Lung (tissue), 12 donors: ENCODE data around the gene RPL36A. TPM values are rescaled to one million over a fixed set of nuclear protein-coding genes. Genes with fewer than 3 reads are reported as not detected.

Source experiments
- ATAC-seq: fragments of 200-7000 bp; cut with Tn5 transposase; one replicate; pipeline ENCODE4 v1.9.1; 2020; ENCODE audit warnings: moderate number of reproducible peaks; ENCODE audit not compliant: insufficient read depth, low FRiP score
- DNase-seq, 3 donors: peaks; one replicate each; pipeline ENCODE4 v3.0.0-alpha.2; 2013 to 2017
- H3K27ac ChIP-seq, 2 donors: one replicate each; pipeline ENCODE4 v1.5.1; 2013; ENCODE audit warnings: mild to moderate bottlenecking in 2 of 2, moderate library complexity in 2 of 2, control low read depth in 1 of 2, inconsistent platforms in 1 of 2, low read depth in 1 of 2, low read length in 1 of 2
- H3K27me3 ChIP-seq, 3 donors: one replicate each; pipeline ENCODE4 v1.5.1; 2013; ENCODE audit warnings: low read length in 2 of 3; ENCODE audit not compliant: control insufficient read depth in 3 of 3, insufficient read depth in 3 of 3
- H3K36me3 ChIP-seq, 4 donors: one replicate each; pipeline ENCODE4 v1.5.1; 2013; ENCODE audit warnings: low read length in 4 of 4, mild to moderate bottlenecking in 1 of 4, moderate library complexity in 1 of 4; ENCODE audit not compliant: control insufficient read depth in 4 of 4, insufficient read depth in 4 of 4
- H3K4me1 ChIP-seq, 5 donors: one replicate each; pipeline ENCODE4 v1.5.1; 2013; ENCODE audit warnings: low read length in 5 of 5, mild to moderate bottlenecking in 2 of 5, moderate library complexity in 1 of 5; ENCODE audit not compliant: control insufficient read depth in 5 of 5, insufficient read depth in 5 of 5
- H3K4me3 ChIP-seq: one replicate; pipeline ENCODE4 v1.5.1; 2013; ENCODE audit warnings: mild to moderate bottlenecking, control low read depth, moderate library complexity
- H3K9ac ChIP-seq, 2 donors: one replicate each; pipeline ENCODE4 v1.5.1; 2013; ENCODE audit warnings: low read length in 2 of 2, control low read depth in 1 of 2; ENCODE audit not compliant: insufficient read depth in 1 of 2
- H3K9me3 ChIP-seq, 4 donors: one replicate each; pipeline ENCODE4 v1.5.1; 2013; ENCODE audit warnings: low read length in 3 of 4, mild to moderate bottlenecking in 1 of 4, moderate library complexity in 1 of 4; ENCODE audit not compliant: control insufficient read depth in 4 of 4, insufficient read depth in 3 of 4
- WGBS, 2 donors: extraction: QIAGEN DNeasy Blood & Tissue Kit; methylation state at CpG; one replicate each; pipeline ENCODE4 v1.1.7; 2013; 5-methylcytosine and 5-hydroxymethylcytosine counted together
- polyA plus RNA-seq, 2 donors: library from polyadenylated mRNA; stranded (reverse); fragments of 200-250 nt; gene quantifications; one replicate each; pipeline ENCODE4 v1.2.1, GENCODE V29; 2013
- total RNA-seq, 2 donors: library from RNA; depleted of rRNA in 1 of 2; stranded (reverse); fragments of >200 nt in 1 of 2; gene quantifications; one replicate each; pipeline ENCODE4 v1.2.1, GENCODE V29; 2014 to 2021
- TF ChIP-seq, protein P1 (sequence below): IDR thresholded peaks from 2 replicates; pipeline ENCODE4 v1.5.1; 2012; ENCODE audit warnings: mild to moderate bottlenecking; ENCODE audit errors: control extremely low read depth, extremely low read depth
- donor health status: control.
- donor health status: control.
- donor health status: Bipolar disorder and iron deficiency.
- donor health status: healthy.
- donor health status: DM: yes; HTN: yes; CAD: no.

RPL36A gene
- total and polyA plus RNA-seq, 4 donors = 199 to 4,087 (median 1,280) TPM

DNA sequence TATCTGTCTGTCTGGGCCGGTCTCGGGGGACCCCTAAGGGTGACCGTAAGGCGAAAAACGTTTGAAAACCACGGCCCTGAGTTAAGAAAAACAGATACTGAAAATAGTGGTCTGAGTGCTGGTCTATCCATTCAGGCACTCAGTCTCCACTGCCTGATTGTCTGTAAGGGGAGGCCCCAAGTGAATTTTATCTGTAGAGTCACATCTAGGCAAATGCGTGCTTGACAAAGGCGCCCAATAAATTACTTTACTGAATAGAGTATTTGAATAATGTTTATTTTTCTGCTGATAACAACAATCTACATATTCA, 17.7 kb downstream of the RPL36A start:
- Histone ChIP-seq H3K4me3 (peak overlapping the region; percentile 50), H3K9ac (peak overlapping the region; percentile 70 to 96), H3K9me3 (no peaks in the 10 kb centered on the region), H3K4me1 (peaks cover 0 to 10% (median 4%) of the 10 kb centered on the region in 5 donors), H3K27ac (peak overlapping the region; percentile 90 to 95), H3K36me3 (peaks cover 0 to 5% (median 2%) of the 10 kb centered on the region in 4 donors), H3K27me3 (peaks cover 0 to 5% (median 0%) of the 10 kb centered on the region in 3 donors)
- DNase-seq = no peak
- no peak for ATAC-seq
- TF ChIP-seq, protein P1, sequence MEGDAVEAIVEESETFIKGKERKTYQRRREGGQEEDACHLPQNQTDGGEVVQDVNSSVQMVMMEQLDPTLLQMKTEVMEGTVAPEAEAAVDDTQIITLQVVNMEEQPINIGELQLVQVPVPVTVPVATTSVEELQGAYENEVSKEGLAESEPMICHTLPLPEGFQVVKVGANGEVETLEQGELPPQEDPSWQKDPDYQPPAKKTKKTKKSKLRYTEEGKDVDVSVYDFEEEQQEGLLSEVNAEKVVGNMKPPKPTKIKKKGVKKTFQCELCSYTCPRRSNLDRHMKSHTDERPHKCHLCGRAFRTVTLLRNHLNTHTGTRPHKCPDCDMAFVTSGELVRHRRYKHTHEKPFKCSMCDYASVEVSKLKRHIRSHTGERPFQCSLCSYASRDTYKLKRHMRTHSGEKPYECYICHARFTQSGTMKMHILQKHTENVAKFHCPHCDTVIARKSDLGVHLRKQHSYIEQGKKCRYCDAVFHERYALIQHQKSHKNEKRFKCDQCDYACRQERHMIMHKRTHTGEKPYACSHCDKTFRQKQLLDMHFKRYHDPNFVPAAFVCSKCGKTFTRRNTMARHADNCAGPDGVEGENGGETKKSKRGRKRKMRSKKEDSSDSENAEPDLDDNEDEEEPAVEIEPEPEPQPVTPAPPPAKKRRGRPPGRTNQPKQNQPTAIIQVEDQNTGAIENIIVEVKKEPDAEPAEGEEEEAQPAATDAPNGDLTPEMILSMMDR = no peak
- 0 to 20% methylated on average over 8 of the region's 8 CpGs for WGBS, 2 donors

DNA sequence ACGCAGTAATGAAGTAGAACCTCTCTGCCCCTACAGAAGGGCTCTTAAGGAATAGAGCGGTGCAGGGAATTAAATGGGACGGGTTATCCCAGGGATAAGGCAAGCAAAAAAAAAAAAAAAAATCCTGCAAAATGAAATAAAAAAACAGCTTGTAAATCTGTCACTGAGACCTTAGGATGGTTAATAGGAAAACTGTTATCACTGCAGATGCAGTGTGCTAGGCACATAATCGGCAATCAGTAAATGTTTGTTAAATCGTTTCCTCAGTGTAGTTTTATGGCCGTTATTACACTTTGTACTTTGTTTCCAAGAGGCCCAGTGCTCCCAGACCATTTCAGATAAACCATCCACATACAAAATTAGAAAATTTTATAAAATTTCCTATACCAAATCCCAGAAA, 18.2 kb downstream of the RPL36A start:
- TF ChIP-seq, protein P1 = no peak
- WGBS, 2 donors = 2 to 30% methylated on average over 6 of the region's 6 CpGs
- DNase-seq (no peak), ATAC-seq (no peak)
- peak overlapping the region in 1 of 2 donors; percentile 96 for H3K9ac ChIP-seq
- H3K9me3 ChIP-seq = no peaks in the 10 kb centered on the region
- peaks cover 0 to 5% (median 2%) of the 10 kb centered on the region in 4 donors for H3K36me3 ChIP-seq
- peak overlapping the region in 1 of 2 donors; percentile 95 for H3K27ac ChIP-seq
- H3K27me3 ChIP-seq = peaks cover 0 to 5% (median 0%) of the 10 kb centered on the region in 3 donors
- H3K4me1 ChIP-seq = peaks cover 0 to 10% (median 4%) of the 10 kb centered on the region in 5 donors
- no peak overlapping the region for H3K4me3 ChIP-seq

DNA sequence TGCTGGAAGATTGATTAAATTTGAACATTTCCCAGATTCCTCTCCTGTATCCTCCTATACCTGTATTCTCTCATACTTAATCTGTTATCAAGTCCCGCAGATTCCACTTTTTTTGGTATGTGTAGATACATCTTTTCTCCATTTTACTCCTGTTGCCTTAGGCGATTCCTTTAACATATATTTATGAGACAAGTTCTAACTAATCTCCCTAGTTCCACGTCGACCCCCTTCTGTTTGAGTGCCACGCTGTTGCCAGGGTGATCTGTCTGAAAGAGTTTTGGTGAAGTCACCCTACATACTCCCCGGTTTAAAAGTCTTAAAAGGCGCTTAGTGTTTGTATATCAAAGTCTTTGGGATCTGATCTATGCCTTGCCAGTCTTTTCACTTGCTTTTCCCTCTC, 19.6 kb downstream of the RPL36A start:
- H3K9ac ChIP-seq = peak overlapping the region in 1 of 2 donors; percentile 17
- H3K4me3 ChIP-seq = no peak overlapping the region
- H3K4me1 ChIP-seq = peaks cover 0 to 10% (median 4%) of the 10 kb centered on the region in 5 donors
- no peak for ATAC-seq
- H3K27ac ChIP-seq = no peak overlapping the region
- TF ChIP-seq, protein P1 = no peak
- H3K9me3 ChIP-seq = no peaks in the 10 kb centered on the region
- peaks cover 0 to 5% (median 0%) of the 10 kb centered on the region in 3 donors for H3K27me3 ChIP-seq
- no peak for DNase-seq
- peaks cover 0 to 5% (median 2%) of the 10 kb centered on the region in 4 donors for H3K36me3 ChIP-seq
- 49 to 54% methylated on average over 7 of the region's 7 CpGs for WGBS, 2 donors

DNA sequence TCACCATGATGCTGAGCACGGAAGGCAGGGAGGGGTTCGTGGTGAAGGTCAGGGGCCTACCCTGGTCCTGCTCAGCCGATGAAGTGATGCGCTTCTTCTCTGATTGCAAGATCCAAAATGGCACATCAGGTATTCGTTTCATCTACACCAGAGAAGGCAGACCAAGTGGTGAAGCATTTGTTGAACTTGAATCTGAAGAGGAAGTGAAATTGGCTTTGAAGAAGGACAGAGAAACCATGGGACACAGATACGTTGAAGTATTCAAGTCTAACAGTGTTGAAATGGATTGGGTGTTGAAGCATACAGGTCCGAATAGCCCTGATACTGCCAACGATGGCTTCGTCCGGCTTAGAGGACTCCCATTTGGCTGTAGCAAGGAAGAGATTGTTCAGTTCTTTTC, 21.2 kb downstream of the RPL36A start:
- H3K27ac ChIP-seq = no peak overlapping the region
- H3K9ac ChIP-seq = no peak overlapping the region
- TF ChIP-seq, protein P1 = no peak

More for the DNA sequence above, 21.2 kb downstream of the RPL36A start:
- no peak overlapping the region for H3K4me3 ChIP-seq
- DNase-seq (no peak), ATAC-seq (no peak)
- H3K4me1 ChIP-seq = peaks cover 0 to 6% (median 0%) of the 10 kb centered on the region in 5 donors
- H3K27me3 ChIP-seq = peaks cover 0 to 5% (median 0%) of the 10 kb centered on the region in 3 donors
- H3K36me3 ChIP-seq = peaks cover 0 to 5% (median 2%) of the 10 kb centered on the region in 4 donors
- H3K9me3 ChIP-seq = no peaks in the 10 kb centered on the region
- WGBS, 2 donors = 75 to 79% methylated on average over 10 of the region's 10 CpGs
